Measurements from ENCODE around the gene ZSWIM3. TPM values are rescaled to one million over a fixed set of nuclear protein-coding genes. Genes with fewer than 3 reads are reported as not detected.
A peak's percentile ranks its signal among the peaks of the same experiment; 100 is the strongest.

Gene ZSWIM3
- total and polyA plus RNA-seq, 2 of the 13 experiments (the other 11 are each of a cell fraction or from before 2014, with no cell fraction given): 5.2 to 5.8 TPM

- TF ChIP-seq CHCHD3 (CRISPR knock-in tag; IDR thresholded peaks at IDR 0.05) (0 out of 2 replicates have a peak, but pooled peaks have one; percentile 22), BATF2 (CRISPR knock-in tag; IDR thresholded peaks at IDR 0.05) (0 out of 2 replicates have a peak, but pooled peaks have one; percentile 10), ZNF678 (CRISPR knock-in tag; IDR thresholded peaks at IDR 0.05) (no peak), ZNF331 (CRISPR knock-in tag; IDR thresholded peaks at IDR 0.05) (0 out of 2 replicates have a peak, but pooled peaks have one; percentile 47), ZFY (CRISPR knock-in tag; IDR thresholded peaks at IDR 0.05) (peak; percentile 94), ZBTB25 (CRISPR knock-in tag; IDR thresholded peaks at IDR 0.05) (peak; percentile 75), ZNF567 (CRISPR knock-in tag; IDR thresholded peaks at IDR 0.05; ENCODE audit: borderline replicate concordance) (no peak), ZNF460 (CRISPR knock-in tag; IDR thresholded peaks at IDR 0.05; ENCODE audit: borderline replicate concordance) (peak; percentile 60; the same call in 1 of the 2 replicates)
These were observed 24.2 kb upstream of the ZSWIM3 start, which contains the start of gene SNX21 (continued) for GRCh38 chr20:45833030-45833882.

All from HepG2 (cell line).